GM18520 (cell line): Measurements from ENCODE around the gene UBE2E2.

Source experiments
- ATAC-seq: cut with Tn5 transposase; IDR thresholded peaks from one replicate; pipeline ENCODE4 v1.9.1; 2021; ENCODE audit not compliant: unreplicated experiment

Gene UBE2E2

DNA sequence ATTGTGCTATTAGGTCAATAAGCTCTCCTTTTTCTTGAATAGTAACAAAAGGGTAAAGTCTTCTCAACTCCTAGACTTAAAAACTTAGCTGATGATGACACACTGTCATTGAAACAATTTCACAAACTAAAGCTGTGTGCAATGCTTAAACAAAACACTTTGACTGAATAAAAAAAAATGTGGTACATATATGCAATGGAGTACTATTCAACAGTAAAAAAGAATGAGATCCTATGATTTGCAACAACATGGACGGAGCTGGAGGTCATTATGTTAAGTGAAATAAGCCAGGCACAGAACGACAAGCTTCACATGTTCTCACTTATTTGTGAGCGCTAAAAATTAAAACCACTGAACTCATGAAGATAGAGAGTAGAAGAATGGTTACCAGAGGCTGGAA, 370.7 kb downstream of the UBE2E2 start:
- ATAC-seq = no peak

DNA sequence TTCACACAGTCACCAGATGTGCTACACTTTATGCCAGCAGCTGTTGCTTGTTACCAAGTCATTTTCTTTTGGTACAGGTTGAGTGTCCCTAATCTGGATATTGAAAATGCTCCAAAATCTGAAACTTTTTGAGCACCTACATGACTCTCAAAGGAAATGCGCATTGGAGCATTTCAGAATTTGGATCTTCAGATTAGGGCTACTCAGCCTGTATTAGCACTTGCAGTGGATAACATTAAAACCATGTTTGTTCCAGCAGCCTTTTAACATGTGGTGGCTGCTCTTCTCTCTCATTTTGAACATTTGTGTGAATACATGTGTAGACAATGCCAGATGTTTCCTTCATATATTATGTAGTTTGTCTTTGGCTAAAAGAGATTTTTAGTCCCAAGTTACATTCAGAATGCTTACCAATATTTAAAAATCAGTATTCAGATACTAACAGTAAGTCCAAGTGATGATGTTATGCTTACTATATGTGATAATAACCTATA, 371.7 kb downstream of the UBE2E2 start:
- no peak for ATAC-seq

DNA sequence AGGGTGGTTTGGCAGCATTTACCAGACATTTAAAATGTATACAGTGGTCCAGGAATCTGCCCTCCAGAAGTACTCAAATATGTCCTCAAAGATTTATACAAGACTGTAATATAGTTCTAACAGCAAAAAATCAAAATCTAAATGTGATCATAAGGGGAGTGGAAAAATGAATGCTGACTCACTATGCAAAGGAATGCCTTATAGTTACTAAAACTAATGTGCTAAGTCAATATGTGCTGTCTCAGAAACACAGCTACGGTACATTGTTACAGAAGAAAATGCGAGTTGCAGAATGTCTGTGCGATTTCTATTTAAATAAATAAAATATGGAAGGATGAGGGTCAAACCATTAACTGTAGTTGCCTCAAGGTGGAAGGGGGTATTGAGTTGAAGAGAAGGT, 372.6 kb downstream of the UBE2E2 start:
- no peak for ATAC-seq

DNA sequence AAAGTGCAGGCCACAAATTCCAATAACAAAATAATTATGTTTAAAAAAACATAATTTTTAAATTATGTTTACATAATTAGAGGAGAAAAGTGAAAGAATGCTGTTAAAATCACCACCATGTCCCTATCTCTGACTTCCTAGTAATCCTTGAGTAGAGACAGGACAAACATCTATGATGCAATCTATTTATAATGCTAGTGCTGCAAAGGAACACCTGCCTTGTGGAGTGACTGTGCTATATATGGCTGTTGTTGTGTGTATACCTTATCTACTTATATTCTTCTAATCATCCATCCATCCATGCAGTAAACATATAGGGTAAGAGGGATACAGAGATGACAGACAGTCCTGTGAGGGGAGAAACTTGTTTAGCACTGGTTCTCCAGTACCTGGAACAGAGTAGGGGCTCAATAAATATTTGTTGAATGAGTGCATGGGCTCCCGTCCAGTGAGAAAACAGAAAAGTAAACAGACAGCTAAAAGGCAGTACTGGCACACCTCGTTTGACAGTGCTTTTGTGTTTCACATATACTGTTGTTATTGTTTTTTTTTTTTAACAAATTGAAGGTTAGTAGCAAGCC, 373.3 kb downstream of the UBE2E2 start:
- ATAC-seq = no peak

DNA sequence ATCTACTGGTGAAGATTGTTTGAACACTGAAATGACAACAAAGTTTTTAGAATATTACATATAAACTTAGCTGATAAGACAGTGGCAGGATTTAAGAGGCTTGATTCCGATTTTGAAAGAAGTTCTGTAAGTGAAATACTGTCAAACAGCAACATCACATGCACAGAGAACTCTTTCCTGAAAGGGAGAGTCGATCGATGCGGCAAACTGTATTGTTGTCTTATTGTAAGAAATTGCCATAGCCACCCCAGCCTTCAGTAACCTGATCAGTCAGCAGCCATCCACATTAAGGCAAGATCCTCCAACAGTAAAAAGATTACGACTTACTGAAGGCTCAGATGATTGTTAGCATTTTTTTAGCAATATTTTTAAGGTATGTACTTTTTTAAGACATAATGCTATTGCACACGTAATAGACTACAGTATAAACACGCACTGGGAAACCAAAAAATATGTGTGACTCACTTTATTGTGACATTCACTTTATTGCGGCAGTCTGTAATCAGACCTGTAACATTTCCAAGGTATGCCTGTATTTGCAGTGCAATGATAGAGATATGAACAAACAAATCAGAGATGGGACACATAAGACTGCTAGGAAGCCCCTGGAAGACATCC, 377.1 kb downstream of the UBE2E2 start:
- ATAC-seq = no peak

DNA sequence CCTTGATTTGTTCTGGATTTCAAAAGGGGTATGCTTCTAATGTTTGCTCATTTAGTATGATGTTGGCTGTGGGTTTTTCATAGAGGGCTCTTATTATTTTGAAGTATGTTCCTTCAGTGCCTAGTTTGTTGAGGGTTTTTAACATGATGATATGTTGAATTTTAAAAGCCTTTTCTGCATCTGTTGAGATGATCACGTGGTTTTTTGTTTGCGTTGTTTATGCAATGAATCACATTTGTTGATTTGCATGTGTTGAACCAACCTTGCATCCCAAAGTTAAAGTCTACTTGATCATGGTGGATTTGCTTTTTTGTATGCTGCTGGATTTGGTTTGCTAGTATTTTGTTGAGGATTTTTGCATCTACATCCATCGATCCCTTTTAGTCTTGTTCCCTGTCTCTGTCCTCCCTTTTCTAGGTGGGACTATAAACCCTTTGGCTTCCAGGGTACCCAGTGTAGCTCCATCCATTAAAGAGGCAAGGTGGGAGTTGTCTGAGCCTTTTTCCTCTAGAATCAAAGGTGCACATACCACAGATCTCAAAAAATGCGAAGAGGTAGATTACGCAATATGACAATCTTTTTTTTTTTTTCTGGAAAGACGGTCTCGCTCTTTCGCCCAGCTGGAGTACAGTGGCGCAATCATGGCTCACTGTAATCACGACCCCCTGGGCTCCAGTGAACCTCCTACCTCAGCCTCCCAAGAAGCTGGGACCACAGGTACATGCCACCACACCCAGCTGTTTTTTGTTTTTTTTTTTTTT, 381.0 kb downstream of the UBE2E2 start:
- no peak for ATAC-seq

DNA sequence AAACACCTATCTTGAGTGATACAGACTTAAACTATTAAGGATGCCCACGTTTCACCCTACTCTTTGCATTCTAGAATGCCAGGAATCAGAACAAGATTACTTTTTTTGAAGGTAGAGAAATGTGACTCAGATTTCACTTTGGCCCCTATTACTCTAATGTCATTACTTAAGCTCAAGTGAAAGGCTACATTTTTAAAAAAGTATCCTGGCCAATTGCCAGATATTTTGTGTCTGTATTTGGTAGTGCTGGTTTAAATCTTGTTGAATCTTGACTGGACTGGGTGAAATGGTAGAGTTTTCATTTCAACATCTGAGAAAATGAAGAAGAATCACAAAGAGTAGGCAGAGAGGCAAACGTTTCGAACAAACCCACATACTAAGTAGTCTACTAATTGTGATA, 384.4 kb downstream of the UBE2E2 start:
- no peak for ATAC-seq

DNA sequence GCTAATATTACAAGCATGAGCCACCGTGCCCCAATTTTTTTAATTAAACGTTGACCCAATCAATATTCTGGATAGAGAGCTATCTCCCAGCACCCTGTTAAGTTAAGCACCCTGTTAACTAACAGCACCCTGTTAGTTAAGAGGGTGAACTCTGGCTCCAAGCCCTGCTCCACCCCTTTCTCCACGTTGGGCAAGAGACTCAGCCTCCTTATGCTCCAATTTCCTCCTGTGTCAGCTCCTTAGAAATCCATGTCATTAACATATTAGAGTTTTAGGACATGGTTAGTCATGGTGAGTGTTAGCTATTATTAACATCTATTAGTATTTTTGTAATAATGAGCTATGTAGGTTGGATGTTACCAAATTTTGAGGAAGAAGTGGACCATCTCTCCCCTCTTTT, 385.4 kb downstream of the UBE2E2 start:
- ATAC-seq = no peak

DNA sequence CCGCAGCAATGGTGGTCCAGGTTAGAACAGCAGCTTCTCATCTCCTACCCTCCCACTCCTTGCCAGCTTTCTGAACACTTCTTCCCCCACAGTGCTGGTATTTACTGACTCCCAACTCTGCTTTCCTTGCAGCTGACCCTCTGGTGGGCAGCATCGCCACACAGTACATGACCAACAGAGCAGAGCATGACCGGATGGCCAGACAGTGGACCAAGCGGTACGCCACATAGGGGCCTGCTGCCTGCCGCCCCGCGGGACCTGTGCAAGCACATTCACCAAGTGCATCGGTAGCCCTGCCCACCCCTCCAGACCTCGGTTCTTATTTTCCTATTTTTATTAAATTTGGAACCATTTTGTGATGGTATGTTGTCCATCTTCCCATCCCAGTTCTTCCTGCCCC, 386.5 kb downstream of the UBE2E2 start:
- no peak for ATAC-seq

DNA sequence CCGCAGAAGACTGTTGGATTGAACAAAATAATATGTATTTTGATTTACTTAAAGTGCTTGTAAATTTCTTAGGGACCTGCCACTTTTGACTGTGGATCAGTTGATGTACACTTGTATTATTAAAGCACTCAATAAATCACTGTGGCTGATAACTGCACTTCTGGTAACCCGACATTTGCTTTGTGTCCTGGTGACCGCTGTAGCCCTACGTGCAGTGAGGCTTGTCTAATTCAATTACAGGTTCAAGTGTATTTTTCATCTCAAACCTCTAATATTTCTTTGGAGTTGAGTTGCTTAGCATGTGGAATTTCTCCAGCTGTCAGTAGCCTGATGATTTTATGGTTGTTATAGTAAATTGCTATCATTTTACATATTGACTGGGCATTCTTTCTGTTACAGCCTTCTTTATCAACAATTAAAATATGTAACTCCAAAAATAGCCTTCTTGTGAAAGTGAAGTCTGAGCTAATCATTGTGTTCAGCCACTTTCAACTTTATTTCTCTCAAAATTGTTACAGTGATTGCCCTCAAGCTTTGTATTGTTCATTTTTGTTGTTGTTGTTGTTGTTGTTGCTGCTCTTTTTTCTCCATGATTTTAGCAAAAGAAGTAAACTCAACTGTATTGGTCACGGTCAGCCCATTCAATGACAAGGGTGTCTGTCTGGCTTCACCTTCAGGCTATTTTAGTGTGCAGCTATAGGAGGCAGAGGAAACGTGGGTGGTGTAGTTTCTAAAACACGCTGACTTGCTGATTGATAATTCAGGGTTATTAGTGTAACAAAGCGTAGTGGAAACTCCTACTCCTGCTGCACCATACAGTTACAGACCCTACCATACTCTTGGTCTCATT, 387.5 kb downstream of the UBE2E2 start:
- peak; percentile 60 for ATAC-seq

DNA sequence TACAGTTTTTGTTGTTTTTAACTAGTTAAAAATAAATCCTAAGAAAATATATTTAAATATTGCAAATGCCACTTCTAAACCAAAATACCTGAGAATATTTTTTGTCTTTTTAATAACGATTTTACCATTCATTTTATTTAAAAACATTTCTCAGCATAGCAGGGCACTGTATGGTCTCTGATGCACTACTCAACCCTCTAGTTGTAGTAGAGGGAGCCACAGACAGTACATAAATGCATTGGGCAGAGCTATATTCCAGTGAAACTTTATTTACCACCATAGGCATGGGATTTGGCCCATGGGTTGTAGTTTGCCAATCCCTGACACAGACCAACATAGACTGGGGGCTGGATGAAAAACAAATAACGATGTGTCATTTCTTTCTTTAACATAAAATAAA, 388.2 kb downstream of the UBE2E2 start:
- ATAC-seq = no peak

DNA sequence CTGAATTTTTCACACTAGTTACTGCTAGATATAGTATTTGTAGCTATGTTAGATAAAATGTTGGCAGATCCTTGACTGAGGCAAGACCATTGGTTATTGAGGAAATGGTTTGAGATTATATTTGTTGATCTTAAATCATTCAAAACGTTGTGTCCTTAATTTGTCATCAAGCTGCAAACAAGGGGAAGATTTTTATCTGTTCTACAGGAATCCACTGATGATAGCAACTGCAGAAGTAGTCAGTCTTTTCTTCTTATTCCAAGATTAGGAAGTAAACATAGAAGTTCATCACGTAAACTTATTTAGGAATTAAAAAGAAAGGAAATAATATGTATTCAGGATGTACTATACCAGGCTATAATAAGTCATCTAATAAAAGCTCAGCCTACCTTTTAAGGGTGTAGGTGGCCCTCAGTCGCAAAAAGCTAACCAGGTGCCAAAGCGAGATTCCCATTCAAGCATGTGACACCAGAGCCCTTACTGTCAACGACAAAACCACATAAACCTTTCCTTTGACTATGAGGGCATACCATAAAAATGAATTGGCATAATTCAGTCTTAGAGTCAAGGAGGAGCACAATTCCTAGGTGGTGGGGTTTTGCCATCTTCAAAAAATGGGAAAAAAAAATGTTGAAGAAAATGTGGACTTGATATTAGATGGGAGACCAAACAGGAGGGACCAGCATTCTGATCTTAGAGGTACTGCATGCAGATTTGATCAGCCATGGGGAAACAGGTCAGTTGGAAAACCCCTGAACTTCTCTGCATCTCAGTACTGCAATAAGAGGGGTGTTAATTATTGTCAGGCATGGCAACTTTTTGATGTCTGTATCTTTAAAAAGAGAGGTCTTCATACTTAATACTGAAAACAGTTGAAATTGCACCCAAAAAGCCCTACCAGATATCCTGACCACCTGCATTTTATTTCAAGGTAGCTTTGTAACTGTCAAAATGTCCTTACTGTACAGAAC, 390.1 kb downstream of the UBE2E2 start:
- ATAC-seq = peak; percentile 48

DNA sequence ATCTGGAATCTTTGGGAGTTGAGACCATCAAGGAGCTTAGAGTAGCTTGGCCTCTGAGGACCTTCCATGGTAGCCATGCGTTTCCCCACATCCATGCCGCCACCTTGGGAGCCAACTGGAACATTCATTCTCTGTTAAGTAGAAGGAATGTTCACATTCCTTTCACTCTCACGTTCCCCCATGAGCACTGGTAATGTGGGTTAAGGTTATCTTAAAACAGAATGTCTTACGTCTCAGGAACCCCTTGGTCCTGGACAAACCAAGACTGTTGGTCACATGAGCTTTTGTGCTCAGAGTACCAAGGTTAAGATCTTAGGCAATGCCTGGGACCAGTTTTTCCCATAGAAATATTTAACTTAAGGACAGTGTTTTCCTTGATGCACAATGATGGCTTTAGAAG, 390.9 kb downstream of the UBE2E2 start:
- ATAC-seq = no peak

DNA sequence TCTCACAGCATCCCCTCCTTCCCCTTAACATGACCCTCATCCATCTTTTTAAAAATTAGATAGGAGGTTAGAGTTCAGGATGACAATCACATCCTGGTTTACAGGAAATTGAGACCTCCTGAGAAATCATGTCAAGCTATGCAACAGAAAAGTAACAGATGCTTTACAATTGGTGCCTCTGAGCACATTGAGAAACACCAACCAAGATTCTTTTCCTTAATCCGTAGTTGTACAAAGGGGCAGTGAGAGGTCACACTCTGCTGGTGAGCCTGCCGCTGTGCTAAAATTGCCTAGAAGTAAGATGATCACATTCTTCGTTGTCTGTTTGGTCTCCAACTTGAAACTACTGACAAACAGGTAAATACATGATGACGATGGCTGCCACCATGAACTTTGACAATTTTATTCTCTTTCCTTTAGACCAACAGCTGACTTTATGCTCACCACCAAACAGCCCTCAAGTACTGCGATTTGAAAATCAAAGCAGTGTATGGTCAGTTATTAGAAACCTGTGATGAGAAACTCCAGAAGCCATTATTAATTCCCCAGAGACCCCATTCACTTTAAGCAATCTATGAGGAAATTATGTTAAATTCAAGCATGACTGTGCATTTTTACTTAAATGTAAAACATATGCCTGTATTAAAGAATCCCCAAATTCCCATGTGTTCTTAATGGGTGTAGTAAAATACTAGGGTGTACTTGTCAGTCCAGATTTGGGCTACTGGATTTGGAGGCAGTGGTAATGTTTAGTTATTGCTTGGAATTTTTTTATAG, 392.0 kb downstream of the UBE2E2 start:
- no peak for ATAC-seq

DNA sequence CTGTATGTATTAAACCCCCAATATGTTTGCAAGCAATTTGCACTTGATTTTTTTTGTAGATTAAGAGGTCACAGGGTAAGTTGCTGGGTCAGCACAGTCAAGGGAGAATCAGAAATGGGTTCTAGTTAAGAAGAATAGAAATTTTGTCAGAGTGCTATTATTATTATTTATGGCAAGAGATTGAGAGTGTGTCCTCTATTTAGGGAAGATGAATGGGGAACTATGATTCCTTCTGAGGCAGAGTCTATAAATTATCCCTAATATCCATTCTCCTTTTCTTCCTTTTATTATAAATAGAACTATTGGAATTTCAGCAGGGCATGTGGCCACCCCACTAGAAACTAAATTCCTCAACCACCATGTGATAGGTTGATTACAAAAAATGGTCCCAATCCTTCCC, 392.7 kb downstream of the UBE2E2 start:
- ATAC-seq = no peak

DNA sequence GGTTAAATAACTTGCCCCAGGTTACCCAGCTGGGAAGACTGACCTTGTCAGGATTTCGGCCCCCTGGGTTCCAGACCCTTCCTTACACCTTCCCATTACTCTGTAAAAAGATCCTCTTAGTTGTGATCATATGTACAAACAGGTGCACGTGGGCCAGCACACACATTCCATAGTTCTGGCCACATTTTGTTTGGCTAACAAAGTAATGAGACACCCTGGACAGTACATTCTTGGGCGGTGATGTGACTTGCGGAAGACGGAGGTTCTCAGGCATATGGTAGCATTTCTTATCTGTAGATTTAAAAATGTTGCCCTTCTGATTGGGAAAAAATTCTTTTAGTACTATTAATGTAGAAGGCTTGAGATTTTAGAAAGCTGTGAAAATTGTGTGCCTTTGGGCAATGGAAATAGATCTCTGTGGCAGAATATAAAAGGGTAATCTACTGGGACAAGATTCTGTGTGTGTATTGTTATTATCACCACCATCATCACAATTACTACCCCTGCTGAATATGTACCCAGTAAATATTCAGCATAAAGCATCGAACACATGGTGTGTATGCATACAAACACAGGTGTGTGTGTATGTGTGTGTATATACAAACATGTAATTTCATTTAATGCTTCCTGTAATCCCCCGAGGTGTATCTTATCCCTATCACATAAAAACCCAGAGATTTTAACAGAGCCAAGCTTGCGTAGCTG, 397.2 kb downstream of the UBE2E2 start:
- no peak for ATAC-seq

DNA sequence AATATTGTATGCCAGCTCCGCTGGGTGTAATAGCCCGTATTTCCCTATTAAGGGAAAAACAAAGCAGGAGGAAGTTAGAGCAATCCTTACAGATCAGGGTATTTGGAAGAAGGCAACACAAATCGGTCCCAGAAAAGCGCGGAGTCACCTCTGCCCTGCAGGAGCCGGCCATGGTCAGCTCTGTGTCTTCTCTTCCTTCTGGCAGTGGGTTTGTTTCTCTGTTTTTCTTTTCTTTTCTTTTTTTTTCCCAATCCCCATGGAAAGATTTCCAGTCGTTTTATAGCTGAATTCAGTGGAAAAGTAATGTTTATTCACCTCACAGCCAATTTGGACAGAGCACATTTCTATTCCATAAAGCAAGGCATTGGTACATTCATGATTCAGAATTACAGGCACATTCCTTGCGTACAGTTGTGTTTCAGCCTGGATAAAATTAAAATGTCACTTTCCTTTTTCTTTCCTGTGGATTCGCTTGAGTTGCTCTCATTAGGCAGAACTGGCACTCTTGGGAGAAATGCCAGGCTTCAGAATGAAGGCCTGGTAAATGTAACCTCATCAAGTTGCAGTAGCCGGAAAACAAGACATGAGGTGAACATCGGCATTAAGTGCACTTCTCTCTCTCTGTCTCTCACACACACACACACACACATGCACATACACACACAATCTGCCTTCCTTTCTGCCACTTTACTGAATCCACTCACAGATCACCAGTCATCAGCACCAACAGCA, 398.1 kb downstream of the UBE2E2 start:
- no peak for ATAC-seq

DNA sequence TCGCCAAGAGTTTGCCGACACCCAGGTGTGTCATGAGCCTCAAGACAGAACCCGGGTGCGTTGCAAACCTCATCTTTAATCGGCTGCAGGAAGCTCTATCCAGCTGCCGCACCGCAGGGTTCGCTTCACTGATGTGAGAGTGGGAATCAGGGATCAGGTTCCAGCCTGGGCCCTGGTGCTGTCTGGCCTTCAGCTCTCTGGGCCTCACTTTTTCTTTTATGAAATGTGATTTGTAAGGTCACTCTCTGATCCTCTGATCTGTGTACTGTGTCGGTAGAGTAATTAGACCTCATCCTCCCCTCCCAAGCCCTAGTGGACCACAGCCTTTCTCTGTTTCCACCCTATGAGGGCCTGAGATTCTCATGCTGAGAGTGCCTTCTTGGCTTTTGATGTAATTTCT, 399.8 kb downstream of the UBE2E2 start:
- ATAC-seq = no peak
